T1000 (cell line): Measurements from ENCODE around the gene FAF2.
A peak's percentile ranks its signal among the peaks of the same experiment; 100 is the strongest.

Experiments used
- DNase-seq: peaks from one replicate; lab custom pipeline; 2025; ENCODE audit warnings: mixed read lengths; lab: John Stamatoyannopoulos, UW

The FAF2 gene

GRCh38 chr5:176530983-176531901 is 83.1 kb downstream of the FAF2 start:
- no peak for DNase-seq

GRCh38 chr5:176531902-176532493 is 83.8 kb downstream of the FAF2 start:
- no peak for DNase-seq

GRCh38 chr5:176532795-176533194 is 84.6 kb downstream of the FAF2 start:
- DNase-seq, result no peak

GRCh38 chr5:176533390-176533789 is 85.2 kb downstream of the FAF2 start:
- no peak for DNase-seq

- no peak for DNase-seq
Observed at GRCh38 chr5:176533894-176534611, 85.9 kb downstream of the FAF2 start.

- DNase-seq, result no peak
Observed at GRCh38 chr5:176534640-176535039, 86.5 kb downstream of the FAF2 start.

GRCh38 chr5:176535101-176535663 is 87.0 kb downstream of the FAF2 start:
- no peak for DNase-seq

GRCh38 chr5:176535664-176536131 is 87.5 kb downstream of the FAF2 start:
- no peak for DNase-seq

- DNase-seq, result peak; percentile 25
Observed at GRCh38 chr5:176536132-176536901, 88.1 kb downstream of the FAF2 start.

- DNase-seq, result peak; percentile 94
Observed at GRCh38 chr5:176536902-176537553, 88.8 kb downstream of the FAF2 start, which contains the start of gene RNF44. Gene RNF44, minus strand, starts transcription at chr5:176537402. Its CDS starts 4,930 bp downstream, at chr5:176532472.

GRCh38 chr5:176537554-176538229 is 89.5 kb downstream of the FAF2 start:
- DNase-seq, result peak; percentile 94

GRCh38 chr5:176538230-176538988 is 90.2 kb downstream of the FAF2 start:
- no peak for DNase-seq

- DNase-seq, result no peak
Observed at GRCh38 chr5:176538989-176539384, 90.8 kb downstream of the FAF2 start.

GRCh38 chr5:176540476-176540899 is 92.3 kb downstream of the FAF2 start:
- DNase-seq, result no peak

GRCh38 chr5:176540956-176541337 is 92.8 kb downstream of the FAF2 start:
- no peak for DNase-seq

- no peak for DNase-seq
Observed at GRCh38 chr5:176541338-176542134, 93.4 kb downstream of the FAF2 start.

GRCh38 chr5:176542135-176542595 is 94.0 kb downstream of the FAF2 start:
- DNase-seq, result no peak
